Upper lobe of left lung (tissue), 6 donors: ENCODE results near the gene TRA2B. TPM values are rescaled to one million over a fixed set of nuclear protein-coding genes. Genes with fewer than 3 reads are reported as not detected.
A peak's percentile ranks its signal among the peaks of the same experiment; 100 is the strongest.

Experiments used
- ATAC-seq, 2 donors: fragments of 200-7000 bp; cut with Tn5 transposase; one replicate each; pipeline ENCODE4 v1.9.1; 2022; ENCODE audit warnings: mild to moderate bottlenecking in 2 of 2, moderate library complexity in 2 of 2; ENCODE audit not compliant: low FRiP score in 2 of 2
- DNase-seq, 2 donors: peaks; one replicate each; pipeline ENCODE4 v3.0.0-alpha.2; 2019 to 2020
- H3K27ac ChIP-seq, 4 donors: fragments of 200-600 bp; sonication (generic); one replicate each; pipeline ENCODE4 v1.5.1; 2016 to 2019
- H3K27me3 ChIP-seq, 4 donors: fragments of 200-600 bp; sonication (generic); one replicate each; pipeline ENCODE4 v1.5.1; 2017 to 2019
- H3K36me3 ChIP-seq, 4 donors: fragments of 200-600 bp; sonication (generic); one replicate each; pipeline ENCODE4 v1.5.1; 2016 to 2019
- H3K4me1 ChIP-seq, 4 donors: fragments of 200-600 bp; sonication (generic); one replicate each; pipeline ENCODE4 v1.5.1; 2018 to 2019
- H3K4me3 ChIP-seq, 4 donors: fragments of 200-600 bp; sonication (generic); one replicate each; pipeline ENCODE4 v1.5.1; 2017 to 2019; ENCODE audit warnings: mild to moderate bottlenecking in 2 of 4, moderate library complexity in 1 of 4
- H3K9me3 ChIP-seq, 4 donors: fragments of 200-600 bp; sonication (generic); one replicate each; pipeline ENCODE4 v1.5.1; 2018 to 2019
- EP300 ChIP-seq, 4 donors: sonication (generic); formaldehyde crosslinking; IDR thresholded peaks; one replicate each; pipeline ENCODE4 v1.5.1; 2017; ENCODE audit warnings: antibody characterized with exemption in 4 of 4, control low read depth in 2 of 4
- POLR2A ChIP-seq, 4 donors: fragments of 450-650 bp; IDR thresholded peaks; one replicate each; pipeline ENCODE4 v1.5.1; 2016 to 2017; ENCODE audit warnings: antibody characterized with exemption in 4 of 4, mild to moderate bottlenecking in 2 of 4
- POLR2AphosphoS5 ChIP-seq, 2 donors: sonication (generic); formaldehyde crosslinking; IDR thresholded peaks; one replicate each; pipeline ENCODE4 v1.5.1; 2017; ENCODE audit warnings: antibody characterized with exemption in 2 of 2
- WGBS, 2 donors: methylation state at CpG; one replicate each; pipeline ENCODE4 v1.1.5; 2017 to 2018; 5-methylcytosine and 5-hydroxymethylcytosine counted together
- total RNA-seq, 6 donors: library from RNA; depleted of rRNA in 4 of 6; stranded (reverse); fragments of >200 nt in 4 of 6; gene quantifications; one replicate each; pipeline versions ENCODE4 v1.1.0 to v1.2.1, GENCODE V29; 2016 to 2021
- TF ChIP-seq, protein P1 (sequence below), 6 experiments: fragments of 450-650 bp in 4 of 6; fragments of 200-600 bp in 2 of 6; sonication (generic) in 2 of 6; IDR thresholded peaks; one replicate each; pipeline ENCODE4 v1.5.1; 2016 to 2019; ENCODE audit warnings: antibody characterized with exemption in 6 of 6
- donor health status: DM: no; HTN: no; CAD: no; lungs with moderate emphysema.
- donor health status: DM: no; HTN: yes; CAD: no; lungs with severe emphysema.

The TRA2B gene
- total RNA-seq, 6 donors from 2014 or later, result 90.9 to 336 (median 124) TPM

DNA sequence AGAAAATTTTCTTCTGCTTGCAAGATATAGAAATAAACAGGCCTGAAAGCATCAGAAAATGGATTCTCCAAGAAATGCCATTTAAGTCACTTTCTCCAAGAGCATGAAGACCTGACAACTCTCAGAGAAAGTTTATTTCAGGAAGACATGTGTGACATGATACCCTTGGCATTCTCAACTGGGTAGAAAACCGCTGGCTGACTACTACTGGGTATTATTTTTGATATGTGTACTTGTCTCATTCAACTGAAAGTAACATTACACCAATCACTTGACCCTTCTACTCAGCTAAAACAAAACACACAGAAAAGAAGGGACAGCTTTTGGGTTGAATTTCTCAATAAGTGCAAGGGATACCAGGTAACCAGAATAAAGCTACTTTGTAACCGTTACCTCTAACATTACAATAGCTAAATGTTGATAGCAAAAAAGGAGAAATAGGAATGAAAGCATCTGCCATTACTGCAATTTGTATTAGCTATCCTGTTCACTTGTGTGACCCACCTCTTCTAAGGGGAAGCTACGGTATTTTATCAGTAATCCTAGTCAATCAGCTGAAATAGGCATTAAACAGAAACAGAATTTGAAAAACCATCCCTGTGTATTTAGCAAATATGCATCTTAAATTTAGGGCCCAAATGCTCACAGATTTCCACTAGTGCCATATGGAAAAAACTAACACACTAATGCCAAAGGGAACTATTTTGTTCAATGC, 7.3 kb downstream of the TRA2B start:
- DNase-seq, result no peak
- no peaks in the 10 kb centered on the region for H3K9me3 ChIP-seq
- 39 to 49% methylated on average over 3 of the region's 3 CpGs for WGBS, 2 donors

DNA sequence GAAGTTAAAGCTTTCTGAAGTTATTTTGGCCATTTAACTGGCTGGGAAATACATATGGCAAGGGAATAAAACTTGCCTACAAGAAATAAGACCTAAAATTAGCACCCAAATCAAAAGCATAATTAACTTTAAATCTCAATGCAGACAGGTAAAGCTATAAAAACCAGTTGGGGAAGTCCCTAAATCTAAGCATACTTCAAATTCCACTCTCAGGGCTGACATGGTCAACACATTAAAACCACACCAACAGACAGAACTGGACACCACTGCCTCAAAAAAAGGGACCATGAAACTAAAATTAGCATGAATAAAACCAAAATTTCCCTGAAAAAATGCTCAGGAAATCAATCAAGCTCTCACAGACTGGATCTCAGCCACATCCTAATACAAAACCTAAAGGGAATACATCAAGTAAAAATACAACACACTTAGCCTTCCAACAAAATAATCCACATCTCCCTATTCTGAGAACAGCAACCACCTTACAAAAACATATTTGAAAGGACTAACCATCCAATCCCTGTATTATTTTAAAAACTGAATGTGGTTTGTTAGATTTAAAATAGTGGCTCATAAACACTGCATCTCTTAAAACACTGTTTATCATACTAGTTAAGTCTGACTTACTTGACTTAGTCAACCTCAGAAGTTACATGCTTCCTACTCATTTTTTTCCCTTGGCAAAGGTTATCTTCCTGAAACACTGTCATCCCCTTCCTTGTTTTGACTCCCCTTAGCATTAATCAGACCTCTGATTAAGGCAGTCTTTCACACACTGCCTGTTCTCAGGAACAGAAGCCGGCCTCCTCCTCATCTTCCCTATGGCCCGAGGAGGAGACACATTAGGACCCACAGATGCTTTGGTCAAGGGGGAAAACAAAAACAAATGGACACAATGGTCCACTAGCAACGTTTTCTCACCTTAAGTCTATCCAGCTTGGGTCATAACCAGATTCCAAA, 8.3 kb downstream of the TRA2B start:
- ATAC-seq, result peak in 1 of 2 donors; percentile 38
- no peaks in the 10 kb centered on the region for H3K9me3 ChIP-seq
- 10 to 12% methylated on average over 3 of the region's 3 CpGs for WGBS, 2 donors
- no peak for TF ChIP-seq EP300 (IDR thresholded peaks at IDR 0.05)
- TF ChIP-seq, protein P1, sequence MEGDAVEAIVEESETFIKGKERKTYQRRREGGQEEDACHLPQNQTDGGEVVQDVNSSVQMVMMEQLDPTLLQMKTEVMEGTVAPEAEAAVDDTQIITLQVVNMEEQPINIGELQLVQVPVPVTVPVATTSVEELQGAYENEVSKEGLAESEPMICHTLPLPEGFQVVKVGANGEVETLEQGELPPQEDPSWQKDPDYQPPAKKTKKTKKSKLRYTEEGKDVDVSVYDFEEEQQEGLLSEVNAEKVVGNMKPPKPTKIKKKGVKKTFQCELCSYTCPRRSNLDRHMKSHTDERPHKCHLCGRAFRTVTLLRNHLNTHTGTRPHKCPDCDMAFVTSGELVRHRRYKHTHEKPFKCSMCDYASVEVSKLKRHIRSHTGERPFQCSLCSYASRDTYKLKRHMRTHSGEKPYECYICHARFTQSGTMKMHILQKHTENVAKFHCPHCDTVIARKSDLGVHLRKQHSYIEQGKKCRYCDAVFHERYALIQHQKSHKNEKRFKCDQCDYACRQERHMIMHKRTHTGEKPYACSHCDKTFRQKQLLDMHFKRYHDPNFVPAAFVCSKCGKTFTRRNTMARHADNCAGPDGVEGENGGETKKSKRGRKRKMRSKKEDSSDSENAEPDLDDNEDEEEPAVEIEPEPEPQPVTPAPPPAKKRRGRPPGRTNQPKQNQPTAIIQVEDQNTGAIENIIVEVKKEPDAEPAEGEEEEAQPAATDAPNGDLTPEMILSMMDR (IDR thresholded peaks at IDR 0.05), result no peak
- no peak for TF ChIP-seq POLR2AphosphoS5 (IDR thresholded peaks at IDR 0.05)
- TF ChIP-seq POLR2A (IDR thresholded peaks at IDR 0.05), result no peak
- H3K27ac ChIP-seq, result peak overlapping the region in 2 of 4 donors; percentile 31 to 56
- H3K4me3 ChIP-seq, result peak overlapping the region in 2 of 4 donors; percentile 0 to 15
- H3K27me3 ChIP-seq, result no peaks in the 10 kb centered on the region
- peaks cover 85 to 97% (median 87%) of the 10 kb centered on the region in 4 donors for H3K4me1 ChIP-seq
- DNase-seq, result no peak
- peaks cover 5 to 29% (median 12%) of the 10 kb centered on the region in 4 donors for H3K36me3 ChIP-seq

More for the DNA sequence above, 7.3 kb downstream of the TRA2B start:
- no peak for ATAC-seq
- H3K27me3 ChIP-seq, result no peaks in the 10 kb centered on the region
- TF ChIP-seq POLR2AphosphoS5 (IDR thresholded peaks at IDR 0.05) (no peak), POLR2A (IDR thresholded peaks at IDR 0.05) (no peak), EP300 (IDR thresholded peaks at IDR 0.05) (no peak)
- TF ChIP-seq, protein P1 (IDR thresholded peaks at IDR 0.05), result no peak
- peak overlapping the region in 1 of 4 donors; percentile 72 for H3K4me3 ChIP-seq
- H3K36me3 ChIP-seq, result peaks cover 0 to 19% (median 3%) of the 10 kb centered on the region in 4 donors
- peaks cover 91 to 96% (median 94%) of the 10 kb centered on the region in 4 donors for H3K4me1 ChIP-seq
- H3K27ac ChIP-seq, result peak overlapping the region in 1 of 4 donors; percentile 56

DNA sequence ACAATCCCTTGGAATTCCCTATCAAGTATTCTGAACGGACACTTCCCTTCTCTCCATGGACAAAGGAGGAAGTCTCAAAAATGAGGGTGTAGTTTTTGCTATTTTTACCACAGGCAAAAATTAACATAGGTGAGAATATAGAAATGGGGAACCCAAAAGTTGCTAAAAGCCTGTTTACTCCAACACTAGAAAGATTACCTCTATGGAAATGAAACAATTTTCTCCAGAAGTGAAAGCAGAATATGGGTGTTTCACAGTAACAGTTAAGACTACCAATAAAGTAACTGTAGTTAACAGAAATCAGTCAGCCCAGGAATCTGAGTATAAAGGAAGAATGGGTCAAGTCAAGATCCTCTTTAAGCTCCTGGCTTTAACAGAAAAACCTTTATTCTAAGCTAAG, 9.3 kb downstream of the TRA2B start:
- peaks cover 13 to 39% (median 21%) of the 10 kb centered on the region in 4 donors for H3K36me3 ChIP-seq
- no peak for ATAC-seq
- H3K9me3 ChIP-seq, result no peaks in the 10 kb centered on the region
- H3K27ac ChIP-seq, result peak overlapping the region in 2 of 4 donors; percentile 31 to 56
- no peaks in the 10 kb centered on the region for H3K27me3 ChIP-seq
- 4 to 20% methylated on average over 1 of the region's 1 CpG for WGBS, 2 donors
- H3K4me3 ChIP-seq, result peak overlapping the region in 2 of 4 donors; percentile 0 to 15
- peaks cover 75 to 91% (median 81%) of the 10 kb centered on the region in 4 donors for H3K4me1 ChIP-seq
- TF ChIP-seq, protein P1 (IDR thresholded peaks at IDR 0.05), result no peak
- TF ChIP-seq POLR2A (IDR thresholded peaks at IDR 0.05), result no peak
- no peak for TF ChIP-seq POLR2AphosphoS5 (IDR thresholded peaks at IDR 0.05)
- no peak for TF ChIP-seq EP300 (IDR thresholded peaks at IDR 0.05)
- no peak for DNase-seq

DNA sequence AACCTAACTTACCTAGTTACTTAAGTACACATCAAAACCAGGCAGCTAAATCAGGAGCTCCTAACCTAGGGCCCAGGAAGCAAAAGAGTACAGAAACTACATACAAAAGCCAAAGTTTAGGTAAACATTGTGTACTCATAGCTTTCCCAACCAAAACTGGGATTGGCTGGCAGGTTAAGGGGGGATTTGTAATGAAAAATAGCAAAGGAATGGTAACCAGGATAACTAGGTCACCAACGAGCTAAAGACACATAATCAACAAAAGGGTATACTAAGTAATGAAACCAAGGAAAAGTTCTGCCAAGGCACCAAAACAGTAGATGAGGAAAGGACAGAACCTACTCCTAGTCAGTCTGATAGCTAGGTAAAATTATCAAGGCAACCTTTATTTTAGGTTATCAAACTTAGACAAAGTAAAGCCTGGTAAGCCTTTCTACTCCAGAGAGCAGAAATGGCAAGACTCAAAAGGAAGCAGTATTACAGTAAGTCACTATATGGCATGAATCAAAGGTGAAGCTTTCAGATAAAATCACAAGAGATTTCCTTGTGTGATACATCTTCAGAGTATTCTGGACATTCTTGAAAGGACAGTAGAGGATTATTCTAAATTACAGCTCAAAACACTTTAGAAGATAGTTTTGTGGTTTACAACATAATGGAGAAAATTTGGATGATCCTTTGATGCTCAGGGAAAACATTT, 10.2 kb downstream of the TRA2B start:
- peak overlapping the region in 1 of 4 donors; percentile 31 for H3K27ac ChIP-seq
- no peak overlapping the region for H3K4me3 ChIP-seq
- no peaks in the 10 kb centered on the region for H3K27me3 ChIP-seq
- no peak for ATAC-seq
- 25 to 26% methylated on average over 1 of the region's 1 CpG for WGBS, 2 donors
- no peak for DNase-seq
- peaks cover 21 to 48% (median 30%) of the 10 kb centered on the region in 4 donors for H3K36me3 ChIP-seq
- TF ChIP-seq POLR2AphosphoS5 (IDR thresholded peaks at IDR 0.05), result no peak
- TF ChIP-seq, protein P1 (IDR thresholded peaks at IDR 0.05), result no peak
- no peak for TF ChIP-seq EP300 (IDR thresholded peaks at IDR 0.05)
- no peak for TF ChIP-seq POLR2A (IDR thresholded peaks at IDR 0.05)
- peaks cover 66 to 82% (median 73%) of the 10 kb centered on the region in 4 donors for H3K4me1 ChIP-seq
- H3K9me3 ChIP-seq, result no peaks in the 10 kb centered on the region
